ENCODE measurements around the gene MRPL12.

Gene MRPL12

GRCh38 chr17:81712468-81713003 lies 9.4 kb downstream of the MRPL12 start:
- TF ChIP-seq CEBPB (IDR thresholded peaks at IDR 0.05) (no peak), ZBTB7A (IDR thresholded peaks at IDR 0.05; ENCODE audit: low read depth) (no peak), YY1 (IDR thresholded peaks at IDR 0.05; ENCODE audit: low read depth) (no peak), USF1 (IDR thresholded peaks at IDR 0.05) (no peak), FOXM1 (IDR thresholded peaks at IDR 0.05; ENCODE audit: borderline replicate concordance, low read depth) (no peak), TCF12 (IDR thresholded peaks at IDR 0.05; ENCODE audit: low read depth) (no peak), RAD21 (IDR thresholded peaks at IDR 0.05; ENCODE audit: low read depth) (no peak; the same call in 1 of the 2 replicates), EP300 (IDR thresholded peaks at IDR 0.05; ENCODE audit: borderline replicate concordance) (no peak), CREB1 (IDR thresholded peaks at IDR 0.05; ENCODE audit: low read depth) (no peak), EGR1 (IDR thresholded peaks at IDR 0.05) (no peak), TAF1 (IDR thresholded peaks at IDR 0.05; ENCODE audit: low read depth) (no peak), TEAD4 (IDR thresholded peaks at IDR 0.05) (no peak), NFIC (IDR thresholded peaks at IDR 0.05) (no peak)
- TF ChIP-seq, protein P1, sequence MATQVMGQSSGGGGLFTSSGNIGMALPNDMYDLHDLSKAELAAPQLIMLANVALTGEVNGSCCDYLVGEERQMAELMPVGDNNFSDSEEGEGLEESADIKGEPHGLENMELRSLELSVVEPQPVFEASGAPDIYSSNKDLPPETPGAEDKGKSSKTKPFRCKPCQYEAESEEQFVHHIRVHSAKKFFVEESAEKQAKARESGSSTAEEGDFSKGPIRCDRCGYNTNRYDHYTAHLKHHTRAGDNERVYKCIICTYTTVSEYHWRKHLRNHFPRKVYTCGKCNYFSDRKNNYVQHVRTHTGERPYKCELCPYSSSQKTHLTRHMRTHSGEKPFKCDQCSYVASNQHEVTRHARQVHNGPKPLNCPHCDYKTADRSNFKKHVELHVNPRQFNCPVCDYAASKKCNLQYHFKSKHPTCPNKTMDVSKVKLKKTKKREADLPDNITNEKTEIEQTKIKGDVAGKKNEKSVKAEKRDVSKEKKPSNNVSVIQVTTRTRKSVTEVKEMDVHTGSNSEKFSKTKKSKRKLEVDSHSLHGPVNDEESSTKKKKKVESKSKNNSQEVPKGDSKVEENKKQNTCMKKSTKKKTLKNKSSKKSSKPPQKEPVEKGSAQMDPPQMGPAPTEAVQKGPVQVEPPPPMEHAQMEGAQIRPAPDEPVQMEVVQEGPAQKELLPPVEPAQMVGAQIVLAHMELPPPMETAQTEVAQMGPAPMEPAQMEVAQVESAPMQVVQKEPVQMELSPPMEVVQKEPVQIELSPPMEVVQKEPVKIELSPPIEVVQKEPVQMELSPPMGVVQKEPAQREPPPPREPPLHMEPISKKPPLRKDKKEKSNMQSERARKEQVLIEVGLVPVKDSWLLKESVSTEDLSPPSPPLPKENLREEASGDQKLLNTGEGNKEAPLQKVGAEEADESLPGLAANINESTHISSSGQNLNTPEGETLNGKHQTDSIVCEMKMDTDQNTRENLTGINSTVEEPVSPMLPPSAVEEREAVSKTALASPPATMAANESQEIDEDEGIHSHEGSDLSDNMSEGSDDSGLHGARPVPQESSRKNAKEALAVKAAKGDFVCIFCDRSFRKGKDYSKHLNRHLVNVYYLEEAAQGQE (IDR thresholded peaks at IDR 0.05; ENCODE audit: low read depth), result no peak
- TF ChIP-seq, protein P2, sequence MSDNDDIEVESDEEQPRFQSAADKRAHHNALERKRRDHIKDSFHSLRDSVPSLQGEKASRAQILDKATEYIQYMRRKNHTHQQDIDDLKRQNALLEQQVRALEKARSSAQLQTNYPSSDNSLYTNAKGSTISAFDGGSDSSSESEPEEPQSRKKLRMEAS (IDR thresholded peaks at IDR 0.05), result no peak; the same call in 1 of the 2 replicates

DNA sequence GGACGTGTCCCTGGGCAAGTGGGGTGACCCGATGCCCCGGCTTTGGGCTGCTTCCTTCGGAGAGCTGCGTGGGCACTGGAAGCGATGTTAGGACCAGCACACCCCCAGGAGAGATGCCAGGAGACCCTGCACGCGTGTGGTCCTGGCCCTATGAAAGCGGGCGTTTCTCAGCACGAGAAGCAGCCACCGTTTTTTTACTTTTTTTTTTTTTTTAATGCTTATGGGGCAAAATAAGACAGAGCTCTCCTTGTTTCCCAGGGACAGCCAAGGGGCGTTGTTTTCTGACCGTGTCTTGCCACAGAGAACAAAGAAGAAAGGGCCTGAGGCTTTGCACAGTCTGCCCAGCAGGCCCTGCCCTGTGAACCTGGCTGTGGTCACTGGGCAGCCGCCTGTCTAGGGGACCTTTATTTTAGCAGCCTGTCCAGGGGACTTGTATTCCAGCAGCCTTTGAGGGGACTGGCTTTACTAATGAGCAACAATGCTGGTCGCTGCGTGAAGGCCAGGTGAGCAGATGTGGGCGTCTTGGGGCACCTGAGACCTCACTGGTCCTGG lies 9.9 kb downstream of the MRPL12 start:
- no peak for TF ChIP-seq CREB1 (IDR thresholded peaks at IDR 0.05; ENCODE audit: low read depth)
- no peak for TF ChIP-seq YY1 (IDR thresholded peaks at IDR 0.05; ENCODE audit: low read depth)
- no peak for TF ChIP-seq ZBTB7A (IDR thresholded peaks at IDR 0.05; ENCODE audit: low read depth)
- TF ChIP-seq TAF1 (IDR thresholded peaks at IDR 0.05; ENCODE audit: low read depth), result no peak
- TF ChIP-seq FOXM1 (IDR thresholded peaks at IDR 0.05; ENCODE audit: borderline replicate concordance, low read depth), result no peak

- TF ChIP-seq, protein P1 (IDR thresholded peaks at IDR 0.05; ENCODE audit: low read depth), result no peak
- no peak for TF ChIP-seq CREB1 (IDR thresholded peaks at IDR 0.05; ENCODE audit: low read depth)
- no peak for TF ChIP-seq CEBPB (IDR thresholded peaks at IDR 0.05)
- TF ChIP-seq ZBTB7A (IDR thresholded peaks at IDR 0.05; ENCODE audit: low read depth), result no peak; the same call in 1 of the 2 replicates
- TF ChIP-seq TEAD4 (IDR thresholded peaks at IDR 0.05), result no peak
- no peak for TF ChIP-seq RAD21 (IDR thresholded peaks at IDR 0.05; ENCODE audit: low read depth)
- TF ChIP-seq NFIC (IDR thresholded peaks at IDR 0.05), result no peak
- TF ChIP-seq YY1 (IDR thresholded peaks at IDR 0.05; ENCODE audit: low read depth), result no peak
- no peak for TF ChIP-seq USF1 (IDR thresholded peaks at IDR 0.05)
- TF ChIP-seq, protein P2 (IDR thresholded peaks at IDR 0.05), result no peak
- TF ChIP-seq EGR1 (IDR thresholded peaks at IDR 0.05), result no peak
- TF ChIP-seq EP300 (IDR thresholded peaks at IDR 0.05; ENCODE audit: borderline replicate concordance), result no peak
- no peak for TF ChIP-seq TAF1 (IDR thresholded peaks at IDR 0.05; ENCODE audit: low read depth)
- no peak for TF ChIP-seq FOXM1 (IDR thresholded peaks at IDR 0.05; ENCODE audit: borderline replicate concordance, low read depth)
- no peak for TF ChIP-seq TCF12 (IDR thresholded peaks at IDR 0.05; ENCODE audit: low read depth)
Observed at GRCh38 chr17:81713556-81714411, 10.6 kb downstream of the MRPL12 start.

GRCh38 chr17:81714412-81715106 lies 11.4 kb downstream of the MRPL12 start:
- TF ChIP-seq EGR1 (IDR thresholded peaks at IDR 0.05) (no peak), TCF12 (IDR thresholded peaks at IDR 0.05; ENCODE audit: low read depth) (no peak), USF1 (IDR thresholded peaks at IDR 0.05) (no peak), CEBPB (IDR thresholded peaks at IDR 0.05) (no peak), ZBTB7A (IDR thresholded peaks at IDR 0.05; ENCODE audit: low read depth) (no peak), RAD21 (IDR thresholded peaks at IDR 0.05; ENCODE audit: low read depth) (no peak)
- TF ChIP-seq, protein P2 (IDR thresholded peaks at IDR 0.05), result no peak
